H1 (cell line): ENCODE data around the gene TRAPPC2B. TPM values are rescaled to one million over a fixed set of nuclear protein-coding genes. Genes with fewer than 3 reads are reported as not detected.
A peak's percentile ranks its signal among the peaks of the same experiment; 100 is the strongest.

ENCODE experiments used
- CTCF ChIA-PET: fragments of 300-600 bp; sonication (Branson Sonifier 250); formaldehyde crosslinking; loops from one replicate; lab custom pipeline; 2021; ENCODE audit not compliant: partially characterized antibody; lab: Charles Lee
- POLR2A ChIA-PET: fragments of 300-600 bp; sonication (Branson Sonifier 250); formaldehyde crosslinking; loops from one replicate; lab custom pipeline; 2021; ENCODE audit warnings: inconsistent platforms; ENCODE audit not compliant: partially characterized antibody; lab: Charles Lee
- DNase-seq, 2 experiments: peaks; one replicate each; pipeline versions ENCODE4 v3.0.0 to v3.0.0-alpha.2; 2010 to 2022; ENCODE audit warnings: low spot score in 2 of 2, low read depth in 1 of 2, mixed read lengths in 1 of 2
- FAIRE-seq: peaks from 2 replicates; lab custom pipeline; 2011; peaks lifted over from hg19 to GRCh38; lab: Jason Lieb, UNC
- H2AFZ ChIP-seq: 2 replicates; pipeline ENCODE4 v1.8.1; 2012; ENCODE audit warnings: low read length, inconsistent platforms
- H2AK5ac ChIP-seq: 2 replicates; pipeline ENCODE4 v1.6.1; 2013; ENCODE audit warnings: low read depth, low read length
- H2BK120ac ChIP-seq: replicated peaks from 2 replicates; pipeline ENCODE3; 2013; ENCODE audit warnings: low read depth, low read length, inconsistent platforms
- H2BK12ac ChIP-seq: 2 replicates; pipeline ENCODE4 v1.6.1; 2013; ENCODE audit warnings: low read depth, low read length
- H2BK15ac ChIP-seq: 2 replicates; pipeline ENCODE4 v1.6.1; 2013; ENCODE audit warnings: low read length
- H2BK20ac ChIP-seq: 2 replicates; pipeline ENCODE4 v1.6.1; 2013; ENCODE audit warnings: low read length
- H2BK5ac ChIP-seq: 2 replicates; pipeline ENCODE4 v1.6.1; 2013; ENCODE audit warnings: low read depth, low read length
- H3K14ac ChIP-seq: 2 replicates; pipeline ENCODE4 v1.6.1; 2013; ENCODE audit warnings: inconsistent platforms; ENCODE audit not compliant: insufficient read length
- H3K18ac ChIP-seq: 2 replicates; pipeline ENCODE4 v1.6.1; 2013; ENCODE audit warnings: low read length; ENCODE audit errors: extremely low read depth
- H3K23ac ChIP-seq: 2 replicates; pipeline ENCODE4 v1.6.1; 2013; ENCODE audit warnings: inconsistent platforms; ENCODE audit not compliant: insufficient read length
- H3K23me2 ChIP-seq: 2 replicates; pipeline ENCODE4 v1.6.1; 2013; ENCODE audit warnings: low read depth, low read length
- H3K27ac ChIP-seq: 2 replicates; pipeline ENCODE4 v1.6.1; 2011; ENCODE audit warnings: low read depth, low read length, inconsistent platforms
- H3K27me3 ChIP-seq, 4 experiments: replicated peaks in 1 of 4; 1 replicate in 1 of 4; 2 replicates in 3 of 4; pipeline versions ENCODE4 v1.6.1 to v1.8.1; 2011 to 2013; ENCODE audit warnings: low read length in 3 of 4, mild to moderate bottlenecking in 3 of 4, inconsistent platforms in 2 of 4, mixed read lengths in 2 of 4, moderate library complexity in 1 of 4; ENCODE audit not compliant: control insufficient read depth in 3 of 4, insufficient read depth in 3 of 4; ENCODE audit errors: extremely low read depth in 1 of 4
- H3K36me3 ChIP-seq, 4 experiments: 2 replicates each; pipeline versions ENCODE4 v1.6.1 to v1.8.1; 2011 to 2013; ENCODE audit warnings: mild to moderate bottlenecking in 4 of 4, low read length in 3 of 4, moderate library complexity in 2 of 4, control low read depth in 1 of 4, inconsistent platforms in 1 of 4; ENCODE audit not compliant: insufficient read depth in 4 of 4, control insufficient read depth in 2 of 4
- H3K4ac ChIP-seq: replicated peaks from 2 replicates; pipeline ENCODE3; 2013; ENCODE audit warnings: low read length, low read depth, mixed read lengths, inconsistent platforms; ENCODE audit not compliant: insufficient read length
- H3K4me1 ChIP-seq, 4 experiments: replicated peaks in 1 of 4; 1 replicate in 1 of 4; 2 replicates in 3 of 4; pipeline versions ENCODE4 v1.6.1 to v1.8.1; 2011 to 2013; ENCODE audit warnings: low read length in 3 of 4, inconsistent platforms in 2 of 4, mixed read lengths in 1 of 4; ENCODE audit not compliant: insufficient read depth in 4 of 4, control insufficient read depth in 3 of 4
- H3K4me2 ChIP-seq, 2 experiments: 2 replicates each; pipeline versions ENCODE4 v1.6.1 to v1.8.1; 2011 to 2013; ENCODE audit warnings: low read depth in 2 of 2, low read length in 2 of 2, control low read depth in 1 of 2, inconsistent platforms in 1 of 2, mild to moderate bottlenecking in 1 of 2; ENCODE audit not compliant: insufficient read depth in 1 of 2
- H3K4me3 ChIP-seq, 4 experiments: fragments of 200-600, 300-600 bp in 1 of 4; sonication (generic), shearing (Covaris generic), sonication (Bioruptor Twin) in 1 of 4; 2 replicates each; pipeline versions ENCODE4 v1.5.1 to v1.8.1; 2011 to 2016; ENCODE audit warnings: low read length in 4 of 4, low read depth in 3 of 4, control low read depth in 2 of 4, inconsistent platforms in 2 of 4, mild to moderate bottlenecking in 2 of 4, mixed read lengths in 1 of 4, moderate library complexity in 1 of 4; ENCODE audit not compliant: insufficient read depth in 2 of 4; ENCODE audit errors: extremely low read depth in 1 of 4
- H3K56ac ChIP-seq: replicated peaks from 2 replicates; pipeline ENCODE3; 2013; ENCODE audit warnings: low read depth, mild to moderate bottlenecking, mixed read lengths, low read length, inconsistent platforms; ENCODE audit not compliant: insufficient read length
- H3K79me1 ChIP-seq: 2 replicates; pipeline ENCODE4 v1.6.1; 2013; ENCODE audit warnings: low read depth, low read length, control low read depth
- H3K79me2 ChIP-seq, 2 experiments: 2 replicates each; pipeline versions ENCODE4 v1.6.1 to v1.8.1; 2012 to 2013; ENCODE audit warnings: low read length in 2 of 2, mild to moderate bottlenecking in 2 of 2, inconsistent platforms in 1 of 2; ENCODE audit not compliant: insufficient read depth in 2 of 2, control insufficient read depth in 1 of 2
- H3K9ac ChIP-seq, 4 experiments: replicated peaks in 1 of 4; 1 replicate in 1 of 4; 2 replicates in 3 of 4; pipeline versions ENCODE4 v1.6.1 to v1.8.1; 2011 to 2013; ENCODE audit warnings: low read depth in 3 of 4, low read length in 3 of 4, control low read depth in 2 of 4, mild to moderate bottlenecking in 2 of 4, moderate library complexity in 2 of 4, inconsistent platforms in 1 of 4; ENCODE audit errors: extremely low read depth in 1 of 4
- H3K9me3 ChIP-seq, 2 experiments: 2 replicates each; pipeline versions ENCODE4 v1.6.1 to v1.8.1; 2012 to 2013; ENCODE audit warnings: mild to moderate bottlenecking in 2 of 2, moderate library complexity in 2 of 2, control low read depth in 1 of 2, inconsistent platforms in 1 of 2, low read depth in 1 of 2, low read length in 1 of 2, mixed read lengths in 1 of 2; ENCODE audit not compliant: insufficient read depth in 2 of 2
- H4K20me1 ChIP-seq, 2 experiments: replicated peaks in 1 of 2; 2 replicates each; pipeline versions ENCODE3 to v1.8.1; 2011 to 2013; ENCODE audit warnings: inconsistent platforms in 2 of 2, low read length in 2 of 2, mild to moderate bottlenecking in 1 of 2; ENCODE audit not compliant: insufficient read depth in 2 of 2, control insufficient read depth in 1 of 2
- H4K5ac ChIP-seq: 2 replicates; pipeline ENCODE4 v1.6.1; 2013; ENCODE audit warnings: low read length, low read depth, mixed read lengths, inconsistent platforms; ENCODE audit not compliant: insufficient read length
- H4K8ac ChIP-seq: 2 replicates; pipeline ENCODE4 v1.8.0; 2013; ENCODE audit warnings: mild to moderate bottlenecking, moderate library complexity, low read length, inconsistent platforms; ENCODE audit not compliant: insufficient read depth; ENCODE audit errors: extremely low read depth
- H4K91ac ChIP-seq: replicated peaks from 2 replicates; pipeline ENCODE3; 2013; ENCODE audit warnings: low read length, mixed read lengths, inconsistent platforms; ENCODE audit not compliant: insufficient read length
- FOSL1 ChIP-seq: IDR thresholded peaks from 2 replicates; pipeline ENCODE4 v1.6.1; 2011; ENCODE audit warnings: mild to moderate bottlenecking, low read depth, low read length, moderate library complexity; ENCODE audit not compliant: insufficient read depth
- NRF1 ChIP-seq: IDR thresholded peaks from 2 replicates; pipeline ENCODE4 v1.6.1; 2011; ENCODE audit warnings: mild to moderate bottlenecking, low read depth, low read length, improper control_type of control experiment
- TAF1 ChIP-seq: IDR thresholded peaks from 2 replicates; pipeline ENCODE4 v1.6.1; 2011; ENCODE audit warnings: mild to moderate bottlenecking, low read depth, low read length
- TAF7 ChIP-seq: optimal IDR thresholded peaks from 2 replicates; pipeline ENCODE3; 2011; ENCODE audit warnings: low read depth, mild to moderate bottlenecking, inconsistent platforms, low read length, moderate library complexity, borderline replicate concordance
- ZNF274 ChIP-seq: IDR thresholded peaks from 2 replicates; pipeline ENCODE4 v1.7.0; 2012; ENCODE audit warnings: low read length, borderline replicate concordance; ENCODE audit errors: extremely low read depth
- WGBS, 2 experiments: shearing (Covaris generic) in 1 of 2; methylation state at CpG; one replicate each; pipeline versions ENCODE4 v1.1.6 to v1.1.7; 2013 to 2015; ENCODE audit warnings: low lambda C conversion rate in 2 of 2, mixed read lengths in 2 of 2, inconsistent platforms in 1 of 2, low coverage in 1 of 2, missing lambda C conversion rate in 1 of 2; ENCODE audit not compliant: insufficient replicate concordance in 2 of 2, insufficient coverage in 1 of 2, insufficient read length in 1 of 2; ENCODE audit errors: extremely low coverage in 1 of 2, missing lambda C conversion rate in 1 of 2; 5-methylcytosine and 5-hydroxymethylcytosine counted together
- polyA plus RNA-seq, 7 experiments: library from polyadenylated mRNA; depleted of rRNA in 3 of 7; stranded (reverse) in 5 of 7; unstranded in 2 of 7; fragments of >200 nt in 5 of 7; fragments of 200-250 nt in 2 of 7; gene quantifications; 1 replicate in 5 of 7; 2 replicates in 1 of 7; 4 replicates in 1 of 7; pipeline versions ENCODE4 v1.2.1 to v1.2.3, GENCODE V29; 2011 to 2013; ENCODE audit warnings: missing spikeins in 2 of 7, mixed read lengths in 2 of 7
- total RNA-seq: library from RNA; stranded (reverse); fragmentation: NEBNext Ultra II Directional; extraction: Animal tissue kit (Norgen Biotek cat#: 25700); gene quantifications from 2 replicates; pipeline ENCODE4 v1.2.1, GENCODE V29; 2021

The TRAPPC2B gene
- total and polyA plus RNA-seq, 2 of the 8 experiments (the other 6 are each of a cell fraction or from before 2014, with no cell fraction given) = 8.7 to 28.3 TPM

DNA sequence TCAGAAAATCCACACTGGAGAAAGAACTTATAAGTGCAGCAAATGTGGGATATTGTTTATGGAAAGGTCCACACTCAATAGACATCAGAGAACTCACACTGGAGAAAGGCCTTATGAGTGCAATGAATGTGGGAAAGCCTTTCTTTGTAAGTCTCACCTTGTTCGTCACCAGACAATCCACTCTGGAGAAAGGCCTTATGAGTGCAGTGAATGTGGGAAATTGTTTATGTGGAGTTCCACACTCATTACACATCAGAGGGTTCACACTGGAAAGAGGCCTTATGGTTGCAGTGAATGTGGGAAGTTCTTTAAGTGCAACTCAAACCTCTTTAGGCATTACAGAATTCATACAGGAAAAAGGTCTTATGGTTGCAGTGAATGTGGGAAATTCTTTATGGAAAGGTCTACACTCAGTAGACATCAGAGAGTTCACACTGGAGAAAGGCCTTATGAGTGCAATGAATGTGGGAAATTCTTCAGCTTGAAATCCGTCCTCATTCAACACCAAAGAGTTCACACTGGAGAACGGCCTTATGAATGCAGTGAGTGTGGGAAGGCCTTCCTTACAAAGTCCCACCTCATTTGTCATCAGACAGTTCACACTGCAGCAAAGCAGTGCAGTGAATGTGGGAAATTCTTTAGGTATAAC is 14.3 kb downstream of the TRAPPC2B start:
- ChIA-PET CTCF (no interaction called here), POLR2A (no interaction called here)
- H3K4me3 ChIP-seq = no peak overlapping the region
- no peak overlapping the region for H3K23ac ChIP-seq
- H3K9ac ChIP-seq = no peak overlapping the region
- no peak overlapping the region for H2AFZ ChIP-seq
- no peaks in the 10 kb centered on the region for H3K4me1 ChIP-seq
- no peak for FAIRE-seq
- no peak overlapping the region for H2AK5ac ChIP-seq
- no peaks in the 10 kb centered on the region for H3K27me3 ChIP-seq
- no peak overlapping the region for H2BK20ac ChIP-seq
- no peak for TF ChIP-seq FOSL1
- peak; percentile 49; the same call in 1 of the 2 replicates for TF ChIP-seq ZNF274
- TF ChIP-seq TAF7 = no peak
- TF ChIP-seq TAF1 = no peak
- no peak for TF ChIP-seq NRF1
- H2BK15ac ChIP-seq = no peak overlapping the region
- H4K5ac ChIP-seq = no peak overlapping the region
- no peak overlapping the region for H2BK5ac ChIP-seq
- H3K4ac ChIP-seq = no peak overlapping the region
- no peak overlapping the region for H3K14ac ChIP-seq
- H2BK120ac ChIP-seq = no peak overlapping the region
- no peak overlapping the region for H2BK12ac ChIP-seq
- no peak overlapping the region for H4K8ac ChIP-seq
- no peak overlapping the region for H3K27ac ChIP-seq
- no peaks in the 10 kb centered on the region for H3K23me2 ChIP-seq
- H3K56ac ChIP-seq = no peak overlapping the region
- H3K4me2 ChIP-seq = no peak overlapping the region
- 84% methylated on average over 3 of the region's 3 CpGs; no CpG with 5 or more reads in 1 of the 2 experiments for WGBS, 2 experiments
- H4K91ac ChIP-seq = no peak overlapping the region
- H3K9me3 ChIP-seq = peaks cover 27 to 37% of the 10 kb centered on the region in 2 experiments
- H4K20me1 ChIP-seq = no peaks in the 10 kb centered on the region
- peaks cover 0 to 32% (median 0%) of the 10 kb centered on the region in 4 experiments; a peak in 3 of 8 replicates for H3K36me3 ChIP-seq
- H3K79me1 ChIP-seq = no peaks in the 10 kb centered on the region
- H3K79me2 ChIP-seq = no peaks in the 10 kb centered on the region
- H3K18ac ChIP-seq = no peak overlapping the region
- no peak for DNase-seq
